ENCODE measurements around the gene ANKRD55.

Gene ANKRD55

DNA sequence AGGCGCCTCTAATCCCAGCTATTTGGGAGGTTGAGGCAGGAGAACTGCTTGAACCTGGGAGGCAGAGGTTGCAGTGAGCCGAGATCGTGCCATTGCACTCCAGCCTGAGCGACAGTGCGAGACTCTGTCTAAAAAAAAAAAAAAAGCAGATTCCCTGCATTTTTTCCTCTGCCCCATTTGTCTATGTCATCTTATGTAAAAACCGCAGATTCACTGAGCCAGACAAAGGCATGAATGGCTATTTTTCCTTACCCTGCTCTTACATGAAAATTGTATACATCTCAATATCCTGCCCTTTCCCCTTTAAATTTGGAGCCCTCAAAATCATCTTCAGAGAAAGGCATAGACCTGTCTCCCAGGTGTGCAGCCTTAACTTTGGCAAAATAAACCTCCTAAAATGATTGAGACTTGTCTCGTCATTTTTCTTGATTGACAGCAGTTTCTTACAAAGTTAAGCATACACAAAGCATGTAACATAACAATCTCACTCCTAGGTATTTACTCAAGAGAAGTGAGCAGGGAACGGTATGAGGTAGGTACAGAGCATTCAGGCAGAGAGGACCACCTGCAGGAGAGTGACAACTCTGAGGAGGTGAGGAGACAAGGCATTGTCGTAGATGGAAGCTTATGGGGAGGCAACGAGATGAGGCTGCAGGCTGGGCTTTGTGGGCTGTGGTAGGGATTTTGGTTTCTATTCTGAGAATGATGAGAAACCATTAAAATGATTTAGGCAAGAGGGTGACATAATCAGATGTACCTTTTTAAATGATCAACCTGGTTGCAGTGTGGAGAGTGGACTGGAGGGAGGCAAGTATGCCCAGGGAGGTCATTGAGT, 172.6 kb downstream of the ANKRD55 start:
- Histone ChIP-seq H3K27ac (ENCODE audit: low read length) (peak overlapping the region; percentile 18; the same call in 1 of the 2 replicates), H3K4me2 (ENCODE audit: low read depth, low read length) (peak overlapping the region; percentile 48)
- TF ChIP-seq EZH2phosphoT487 (IDR thresholded peaks at IDR 0.05; ENCODE audit: low read length) (no peak), CTCF (IDR thresholded peaks at IDR 0.05; ENCODE audit: low read length) (no peak), EZH2 (optimal IDR thresholded peaks at IDR 0.05; ENCODE audit: low read depth, low read length) (no peak)

DNA sequence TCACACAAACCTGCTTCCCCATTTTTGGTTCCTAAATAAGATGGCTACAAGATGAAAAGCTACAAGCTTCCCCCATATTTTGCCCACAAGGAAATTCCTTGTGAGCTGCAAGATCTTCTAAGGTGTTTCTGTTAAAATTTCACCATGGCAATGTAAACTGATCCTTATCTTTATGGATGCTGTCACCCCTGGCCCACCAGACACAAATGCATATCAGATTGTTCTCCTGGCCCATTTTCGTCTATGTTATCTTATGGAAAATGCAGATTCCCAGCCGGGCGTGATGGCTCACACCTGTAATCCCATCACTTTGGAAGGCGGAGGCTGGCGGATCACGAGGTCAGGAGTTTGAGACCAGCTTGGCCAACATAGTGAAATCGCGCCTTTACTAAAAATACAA, 173.3 kb downstream of the ANKRD55 start:
- no peaks in the 10 kb centered on the region for H3K79me2 ChIP-seq (ENCODE audit: low read length)
- H3F3A ChIP-seq (ENCODE audit: insufficient read depth, low read length): peaks cover 5% of the 10 kb centered on the region
- no peaks in the 10 kb centered on the region for H4K20me1 ChIP-seq (ENCODE audit: insufficient read depth, low read length)
- no peak overlapping the region for H3K27ac ChIP-seq (ENCODE audit: low read length)
- no peak overlapping the region for H2AFZ ChIP-seq (ENCODE audit: low read length)
- H3K27me3 ChIP-seq (replicated peaks; ENCODE audit: insufficient read depth, low read length): no peaks in the 10 kb centered on the region
- H3K4me2 ChIP-seq (ENCODE audit: low read depth, low read length): no peak overlapping the region
- no peak for TF ChIP-seq CTCF (IDR thresholded peaks at IDR 0.05; ENCODE audit: low read length)
- no peaks in the 10 kb centered on the region for H3K9me2 ChIP-seq (replicated peaks; ENCODE audit: insufficient read depth, low read length)
- DNase-seq: no peak
- H3K36me3 ChIP-seq (replicated peaks; ENCODE audit: insufficient read depth, low read length): no peaks in the 10 kb centered on the region
- no peaks in the 10 kb centered on the region for H3K9me3 ChIP-seq (replicated peaks; ENCODE audit: insufficient read depth, low read length)
- peaks cover 38% of the 10 kb centered on the region for H3K4me1 ChIP-seq (ENCODE audit: low read length)
- H3K4me3 ChIP-seq (ENCODE audit: low read length): no peak overlapping the region
- H3K9ac ChIP-seq (ENCODE audit: low read length): no peak overlapping the region

More for the DNA sequence above, 172.6 kb downstream of the ANKRD55 start:
- H3K9me2 ChIP-seq (replicated peaks; ENCODE audit: insufficient read depth, low read length): no peaks in the 10 kb centered on the region
- no peaks in the 10 kb centered on the region for H3K27me3 ChIP-seq (replicated peaks; ENCODE audit: insufficient read depth, low read length)
- H3K36me3 ChIP-seq (replicated peaks; ENCODE audit: insufficient read depth, low read length): no peaks in the 10 kb centered on the region
- DNase-seq: peak; percentile 67
- peaks cover 39% of the 10 kb centered on the region for H3K4me1 ChIP-seq (ENCODE audit: low read length)
- no peak overlapping the region for H3K9ac ChIP-seq (ENCODE audit: low read length)
- no peaks in the 10 kb centered on the region for H3K9me3 ChIP-seq (replicated peaks; ENCODE audit: insufficient read depth, low read length)
- H3K4me3 ChIP-seq (ENCODE audit: low read length): no peak overlapping the region
- H3K79me2 ChIP-seq (ENCODE audit: low read length): no peaks in the 10 kb centered on the region
- no peaks in the 10 kb centered on the region for H4K20me1 ChIP-seq (ENCODE audit: insufficient read depth, low read length)
- peaks cover 5% of the 10 kb centered on the region for H3F3A ChIP-seq (ENCODE audit: insufficient read depth, low read length)
- H2AFZ ChIP-seq (ENCODE audit: low read length): peak overlapping the region; percentile 14; the same call in 1 of the 2 replicates

GRCh38 chr5:56056875-56057274, 176.3 kb downstream of the ANKRD55 start:
- no peak overlapping the region for H3K27ac ChIP-seq (ENCODE audit: low read length)
- H3K4me2 ChIP-seq (ENCODE audit: low read depth, low read length): peak overlapping the region; percentile 28; the same call in 1 of the 2 replicates
- H3K27me3 ChIP-seq (replicated peaks; ENCODE audit: insufficient read depth, low read length): no peaks in the 10 kb centered on the region
- H3K36me3 ChIP-seq (replicated peaks; ENCODE audit: insufficient read depth, low read length): no peaks in the 10 kb centered on the region
- no peaks in the 10 kb centered on the region for H3K9me3 ChIP-seq (replicated peaks; ENCODE audit: insufficient read depth, low read length)
- H3K79me2 ChIP-seq (ENCODE audit: low read length): no peaks in the 10 kb centered on the region
- H3K4me1 ChIP-seq (ENCODE audit: low read length): peaks cover 37% of the 10 kb centered on the region
- H3K4me3 ChIP-seq (ENCODE audit: low read length): peak overlapping the region; percentile 11; the same call in 1 of the 2 replicates
- no peaks in the 10 kb centered on the region for H4K20me1 ChIP-seq (ENCODE audit: insufficient read depth, low read length)
- H2AFZ ChIP-seq (ENCODE audit: low read length): peak overlapping the region; percentile 21; the same call in 1 of the 2 replicates
- DNase-seq: no peak
- TF ChIP-seq CTCF (IDR thresholded peaks at IDR 0.05; ENCODE audit: low read length) (no peak), EZH2 (optimal IDR thresholded peaks at IDR 0.05; ENCODE audit: low read depth, low read length) (no peak)
- no peak overlapping the region for H3K9ac ChIP-seq (ENCODE audit: low read length)
- H3F3A ChIP-seq (ENCODE audit: insufficient read depth, low read length): peaks cover 5% of the 10 kb centered on the region
- H3K9me2 ChIP-seq (replicated peaks; ENCODE audit: insufficient read depth, low read length): no peaks in the 10 kb centered on the region
